ENCODE results near the gene ECHDC3. TPM values are rescaled to one million over a fixed set of nuclear protein-coding genes. Genes with fewer than 3 reads are reported as not detected.

Gene ECHDC3
- total and polyA plus RNA-seq, 2 of the 13 experiments (the other 11 are each of a cell fraction or from before 2014, with no cell fraction given), result not detected

- TF ChIP-seq TCF12 (IDR thresholded peaks at IDR 0.05) (no peak), TCF12 (CRISPR knock-in tag; IDR thresholded peaks at IDR 0.05) (peak; percentile 42; the same call in 1 of the 2 replicates), SAP130 (CRISPR knock-in tag; IDR thresholded peaks at IDR 0.05; ENCODE audit: low read depth) (peak; percentile 91), ZBTB3 (CRISPR knock-in tag; IDR thresholded peaks at IDR 0.05; ENCODE audit: borderline replicate concordance, low read depth) (peak; percentile 96), ZNF644 (CRISPR knock-in tag; IDR thresholded peaks at IDR 0.05; ENCODE audit: low read depth) (peak; percentile 74; the same call in 1 of the 2 replicates), TIGD3 (CRISPR knock-in tag; IDR thresholded peaks at IDR 0.05; ENCODE audit: borderline replicate concordance) (peak; percentile 55; the same call in 1 of the 2 replicates), POGK (CRISPR knock-in tag; conservative IDR thresholded peaks at IDR 0.05) (peak; percentile 81), ZMAT3 (CRISPR knock-in tag; conservative IDR thresholded peaks at IDR 0.05) (0 out of 2 replicates have a peak, but pooled peaks have one; percentile 39), KDM3A (CRISPR knock-in tag; IDR thresholded peaks at IDR 0.05; ENCODE audit: low read depth) (peak; percentile 59; the same call in 1 of the 2 replicates), HHEX (CRISPR knock-in tag; IDR thresholded peaks at IDR 0.05) (peak; percentile 63), CBX5 (CRISPR knock-in tag; IDR thresholded peaks at IDR 0.05; ENCODE audit: borderline replicate concordance) (no peak; the same call in 1 of the 2 replicates), ZNF564 (CRISPR knock-in tag; IDR thresholded peaks at IDR 0.05) (0 out of 2 replicates have a peak, but pooled peaks have one; percentile 69), ZNF619 (CRISPR knock-in tag; IDR thresholded peaks at IDR 0.05) (peak; percentile 63; the same call in 1 of the 2 replicates), ZNF709 (CRISPR knock-in tag; IDR thresholded peaks at IDR 0.05) (peak; percentile 80; the same call in 1 of the 2 replicates), KDM1A (CRISPR knock-in tag; IDR thresholded peaks at IDR 0.05) (peak; percentile 96), ZNF839 (CRISPR knock-in tag; IDR thresholded peaks at IDR 0.05; ENCODE audit: borderline replicate concordance) (no peak), REST (IDR thresholded peaks at IDR 0.05; ENCODE audit: borderline replicate concordance in 1 of 2, low read depth in 1 of 2, low read length in 2 of 2) (peak in 1 of 2 experiments; percentile 46; a peak in 1 of 4 replicates), JUND (CRISPR knock-in tag; IDR thresholded peaks at IDR 0.05) (peak; percentile 69), TBP (CRISPR knock-in tag; IDR thresholded peaks at IDR 0.05) (no peak), SMYD3 (CRISPR knock-in tag; IDR thresholded peaks at IDR 0.05) (peak; percentile 82; the same call in 1 of the 2 replicates), ZNF792 (CRISPR knock-in tag; IDR thresholded peaks at IDR 0.05) (peak; percentile 81), BRD4 (CRISPR knock-in tag; IDR thresholded peaks at IDR 0.05) (0 out of 2 replicates have a peak, but pooled peaks have one; percentile 58), GTF3A (CRISPR knock-in tag; conservative IDR thresholded peaks at IDR 0.05) (0 out of 2 replicates have a peak, but pooled peaks have one; percentile 64), ZNF292 (CRISPR knock-in tag; IDR thresholded peaks at IDR 0.05; ENCODE audit: borderline replicate concordance, low read depth) (peak; percentile 92)
Measured at GRCh38 chr10:11699550-11700097, 42.6 kb upstream of the ECHDC3 start (continued).

All from HepG2 (cell line).